SJCRH30 (cell line): ENCODE data around the gene SPCS2. TPM values are rescaled to one million over a fixed set of nuclear protein-coding genes. Genes with fewer than 3 reads are reported as not detected.
"Not testable (repeated sequence)": the region's sequence is repeated elsewhere in the genome, so short reads cannot be mapped to it uniquely, and the experiment has no call there.

Experiments
- DNase-seq, 2 experiments: peaks; one replicate each; pipeline ENCODE4 v3.0.0-alpha.2; 2015 to 2020
- H3K27ac ChIP-seq: fragments of 250-450 bp; sonication (Bioruptor Pico); 2 replicates; pipeline ENCODE4 v1.5.1; 2020; ENCODE audit warnings: mild to moderate bottlenecking, moderate library complexity
- H3K27me3 ChIP-seq: fragments of 250-450 bp; sonication (Bioruptor Pico); 2 replicates; pipeline ENCODE4 v1.5.1; 2020; ENCODE audit warnings: mild to moderate bottlenecking, moderate library complexity
- H3K36me3 ChIP-seq: fragments of 250-450 bp; sonication (Bioruptor Pico); 2 replicates; pipeline ENCODE4 v1.5.1; 2020; ENCODE audit warnings: mild to moderate bottlenecking, moderate library complexity
- H3K4me1 ChIP-seq: fragments of 250-450 bp; sonication (Bioruptor Pico); 2 replicates; pipeline ENCODE4 v1.5.1; 2020; ENCODE audit warnings: mild to moderate bottlenecking, moderate library complexity
- H3K4me3 ChIP-seq: fragments of 250-450 bp; sonication (Bioruptor Pico); 2 replicates; pipeline ENCODE4 v1.5.1; 2020; ENCODE audit warnings: mild to moderate bottlenecking, moderate library complexity
- H3K9me3 ChIP-seq: fragments of 250-450 bp; sonication (Bioruptor Pico); replicated peaks from 2 replicates; pipeline ENCODE4 v1.5.1; 2020; ENCODE audit warnings: mild to moderate bottlenecking, moderate library complexity
- total RNA-seq: library from RNA; depleted of rRNA; stranded (reverse); fragments of >200 nt; shearing (Covaris generic); gene quantifications from 2 replicates; pipeline ENCODE4 v1.2.3, GENCODE V29; 2014

SPCS2 gene
- total RNA-seq, 1 experiment from 2014 or later, result 61.3 TPM

DNA sequence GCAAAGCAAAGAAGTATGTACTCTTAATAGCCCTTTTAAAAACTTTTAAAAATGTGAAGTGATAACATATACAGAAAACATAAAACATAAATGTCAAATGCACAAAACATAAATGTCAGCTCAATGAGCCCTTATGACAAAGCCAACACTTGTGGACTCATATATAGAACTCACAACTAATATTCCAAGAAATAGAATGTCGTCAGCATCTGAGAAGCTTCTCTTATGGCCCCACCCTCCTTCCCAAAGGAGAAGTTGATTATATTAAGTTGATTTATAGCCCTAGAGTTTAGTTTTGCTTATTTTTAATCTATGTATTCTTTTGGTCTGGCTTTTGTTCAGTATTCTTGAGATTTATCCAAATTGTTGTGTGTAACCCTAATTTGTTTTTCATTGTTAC lies 53.5 kb downstream of the SPCS2 start:
- Histone ChIP-seq H3K36me3 (peaks cover 4% of the 10 kb centered on the region; the same call in 1 of the 2 replicates), H3K27me3 (no peaks in the 10 kb centered on the region), H3K27ac (no peak overlapping the region), H3K4me3 (no peak overlapping the region), H3K4me1 (no peaks in the 10 kb centered on the region), H3K9me3 (no peaks in the 10 kb centered on the region)
- no peak for DNase-seq

DNA sequence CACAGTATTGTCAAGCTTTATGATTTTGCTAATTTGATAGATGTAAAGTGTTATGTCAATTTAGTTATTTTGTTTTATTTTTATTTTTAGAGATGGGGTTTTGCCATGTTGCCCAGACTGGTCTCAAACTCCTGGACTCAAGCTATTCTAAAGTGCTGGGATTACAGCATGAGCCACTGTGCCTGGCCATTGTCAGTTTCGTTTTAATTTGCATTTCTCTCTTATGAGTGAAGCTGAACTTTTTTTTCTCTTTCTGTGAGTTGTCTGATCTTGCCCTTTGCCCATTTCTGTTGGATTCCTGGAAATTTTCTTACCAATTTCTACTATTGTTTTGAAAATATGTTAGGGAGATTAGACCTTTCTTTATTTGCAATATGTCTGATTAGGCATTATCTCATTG lies 55.1 kb downstream of the SPCS2 start:
- DNase-seq, result no peak
- H3K27me3 ChIP-seq, result no peaks in the 10 kb centered on the region
- peaks cover 4% of the 10 kb centered on the region; the same call in 1 of the 2 replicates for H3K36me3 ChIP-seq
- no peaks in the 10 kb centered on the region for H3K4me1 ChIP-seq
- H3K9me3 ChIP-seq, result no peaks in the 10 kb centered on the region
- no peak overlapping the region for H3K4me3 ChIP-seq
- H3K27ac ChIP-seq, result no peak overlapping the region

DNA sequence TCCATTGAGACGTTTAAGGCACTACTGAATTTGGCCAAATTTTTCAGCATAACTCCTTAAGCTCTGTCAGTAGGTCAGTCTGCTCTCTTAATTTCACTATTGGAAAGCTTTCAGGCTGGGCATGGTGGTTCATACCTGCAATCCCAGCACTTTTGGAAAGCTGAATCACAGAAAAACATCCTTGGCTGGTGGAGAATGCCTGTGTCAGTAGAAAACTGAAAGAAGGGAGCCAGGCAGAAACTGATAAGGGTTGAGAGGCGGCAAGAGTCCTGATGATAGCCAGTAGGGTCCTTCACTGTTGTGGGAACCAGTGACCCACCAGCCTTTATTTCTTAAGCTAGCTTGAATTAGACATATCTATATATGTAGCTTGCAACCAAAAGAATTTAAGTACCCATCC lies 62.3 kb downstream of the SPCS2 start:
- no peaks in the 10 kb centered on the region for H3K27me3 ChIP-seq
- no peak overlapping the region for H3K4me3 ChIP-seq
- peaks cover under 1% of the 10 kb centered on the region; the same call in 1 of the 2 replicates for H3K36me3 ChIP-seq
- H3K4me1 ChIP-seq, result no peaks in the 10 kb centered on the region
- H3K27ac ChIP-seq, result no peak overlapping the region
- DNase-seq, result no peak
- no peaks in the 10 kb centered on the region for H3K9me3 ChIP-seq

DNA sequence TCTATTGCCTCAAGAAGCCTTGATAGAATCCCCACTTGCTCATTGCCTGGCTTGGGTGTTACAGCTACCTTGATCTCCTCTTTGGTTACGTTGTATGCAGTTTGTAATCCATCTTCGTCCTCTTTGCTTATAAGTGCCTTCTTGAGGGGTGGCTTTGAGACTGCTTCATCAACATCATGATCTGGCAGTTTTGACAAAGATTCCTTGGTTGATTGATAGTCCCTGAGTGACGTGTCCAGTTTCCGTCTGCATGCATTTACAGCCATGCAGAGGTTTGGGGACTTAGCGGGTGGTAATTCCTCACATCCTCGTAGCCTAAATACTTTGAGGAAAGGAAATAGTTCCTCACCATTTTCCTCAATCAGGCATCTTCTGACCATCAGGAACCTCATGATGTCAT lies 62.8 kb downstream of the SPCS2 start:
- no peaks in the 10 kb centered on the region for H3K9me3 ChIP-seq
- no peaks in the 10 kb centered on the region for H3K27me3 ChIP-seq
- no peak for DNase-seq
- H3K27ac ChIP-seq, result no peak overlapping the region
- no peaks in the 10 kb centered on the region; the same call in 1 of the 2 replicates for H3K36me3 ChIP-seq
- H3K4me3 ChIP-seq, result no peak overlapping the region
- no peaks in the 10 kb centered on the region for H3K4me1 ChIP-seq

DNA sequence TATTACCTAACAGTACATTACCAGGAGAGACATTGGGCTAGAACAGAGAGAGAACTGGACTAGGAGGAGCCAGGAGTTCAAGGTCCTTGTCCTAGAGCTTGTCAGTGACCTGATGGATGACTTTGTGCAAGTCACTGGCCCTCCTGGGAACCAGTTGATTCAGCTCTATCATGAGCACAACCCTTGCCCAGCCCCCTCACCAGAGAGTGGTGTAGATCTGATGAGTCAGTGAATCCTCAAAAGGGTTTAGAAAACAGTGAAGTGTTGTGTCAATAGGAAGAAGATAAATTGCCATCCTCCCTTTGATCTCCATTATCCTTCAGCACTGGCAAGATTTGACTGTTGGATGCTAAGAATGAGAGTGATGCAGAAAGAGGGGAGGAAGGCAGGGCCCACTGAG lies 64.0 kb downstream of the SPCS2 start:
- Histone ChIP-seq H3K4me3 (no peak overlapping the region), H3K4me1 (no peaks in the 10 kb centered on the region), H3K27me3 (no peaks in the 10 kb centered on the region), H3K27ac (no peak overlapping the region), H3K36me3 (no peaks in the 10 kb centered on the region), H3K9me3 (no peaks in the 10 kb centered on the region)
- no peak for DNase-seq

DNA sequence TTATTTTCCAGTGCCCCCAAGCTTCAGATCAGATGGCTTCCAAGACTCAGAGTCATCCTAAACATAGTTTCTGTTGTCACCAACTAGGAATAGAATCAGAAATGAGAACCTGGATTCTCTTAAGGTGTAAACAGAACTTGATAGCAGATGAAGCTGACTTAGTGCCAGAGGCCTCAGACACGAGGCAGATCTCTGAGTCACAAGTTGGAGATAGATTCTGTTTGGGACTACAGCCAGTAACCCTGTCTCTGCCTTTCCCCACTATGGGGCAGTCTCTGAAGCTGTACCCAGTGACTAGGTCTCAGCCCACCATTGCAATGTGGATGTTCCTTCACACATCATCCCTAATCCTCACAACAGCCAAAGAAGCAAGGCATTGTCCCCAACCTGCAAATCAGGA lies 65.1 kb downstream of the SPCS2 start:
- Histone ChIP-seq H3K36me3 (no peaks in the 10 kb centered on the region), H3K9me3 (no peaks in the 10 kb centered on the region), H3K4me1 (no peaks in the 10 kb centered on the region), H3K27me3 (no peaks in the 10 kb centered on the region), H3K4me3 (no peak overlapping the region), H3K27ac (no peak overlapping the region)
- DNase-seq, result no peak

DNA sequence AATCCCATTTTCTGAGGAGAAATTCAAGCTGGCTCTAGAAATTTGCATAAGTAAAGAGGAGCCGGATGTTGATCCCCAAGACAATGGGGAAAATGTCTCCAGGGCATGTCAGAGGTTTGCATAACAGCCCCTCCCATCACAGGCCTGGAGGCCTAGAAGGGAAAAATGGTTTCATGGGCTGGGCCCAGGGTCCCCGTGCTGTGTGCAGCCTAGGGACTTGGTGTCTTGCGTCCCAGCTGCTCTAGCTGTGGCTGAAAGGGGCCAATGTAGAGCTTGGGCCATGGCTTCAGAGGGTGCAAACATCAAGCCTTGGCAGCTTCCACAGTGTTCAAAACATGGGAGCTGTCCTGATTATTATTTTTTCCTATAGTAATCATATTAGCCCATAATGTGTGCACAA lies 70.1 kb downstream of the SPCS2 start:
- not testable (repeated sequence) for H3K4me3 ChIP-seq, H3K9me3 ChIP-seq, H3K36me3 ChIP-seq, DNase-seq, H3K27ac ChIP-seq, H3K27me3 ChIP-seq, H3K4me1 ChIP-seq

DNA sequence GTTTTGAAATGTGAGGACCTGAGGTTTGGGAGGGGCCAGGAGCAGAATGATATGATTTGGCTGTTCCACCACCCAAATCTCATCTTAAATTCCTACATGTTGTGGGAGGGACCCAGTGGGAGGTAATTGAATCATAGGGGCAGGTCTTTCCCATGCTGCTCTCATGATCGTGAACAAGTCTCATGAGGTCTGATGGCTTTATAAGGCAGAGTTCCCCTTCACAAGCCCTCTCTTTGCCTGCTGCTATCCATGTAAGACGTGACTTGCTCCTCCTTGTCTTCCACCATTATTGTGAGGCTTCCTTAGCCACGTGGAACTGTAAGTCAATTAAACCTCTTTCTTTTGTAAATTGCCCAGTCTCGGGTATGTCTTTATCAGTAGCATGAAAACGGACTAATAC lies 71.3 kb downstream of the SPCS2 start:
- not testable (repeated sequence) for H3K4me1 ChIP-seq

DNA sequence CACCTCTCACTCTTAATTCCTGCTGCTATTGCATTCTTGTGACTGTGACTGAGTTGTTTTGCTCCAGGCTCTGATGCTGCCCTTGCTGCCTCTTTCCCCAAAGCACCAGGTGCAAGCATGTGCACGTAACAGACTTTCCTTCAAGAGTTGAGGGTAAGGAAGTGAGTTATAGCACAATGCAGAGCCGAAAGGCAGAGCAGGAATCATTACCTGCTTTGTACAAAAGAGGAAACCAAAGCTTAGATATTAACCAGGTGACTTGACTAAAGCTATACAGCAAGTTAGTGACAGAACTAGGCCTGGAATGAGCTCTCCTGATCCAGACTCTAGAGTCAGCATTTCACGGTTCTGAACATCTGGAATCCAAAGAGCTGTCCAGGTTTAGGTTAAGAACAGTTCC lies 73.2 kb downstream of the SPCS2 start:
- Histone ChIP-seq H3K36me3 (no peaks in the 10 kb centered on the region), H3K9me3 (no peaks in the 10 kb centered on the region), H3K4me1 (no peaks in the 10 kb centered on the region), H3K4me3 (no peak overlapping the region), H3K27ac (no peak overlapping the region), H3K27me3 (no peaks in the 10 kb centered on the region)
- DNase-seq, result no peak

More for the DNA sequence above, 71.3 kb downstream of the SPCS2 start:
- H3K9me3 ChIP-seq, H3K27me3 ChIP-seq, DNase-seq, H3K36me3 ChIP-seq, H3K27ac ChIP-seq, H3K4me3 ChIP-seq: not testable (repeated sequence)

DNA sequence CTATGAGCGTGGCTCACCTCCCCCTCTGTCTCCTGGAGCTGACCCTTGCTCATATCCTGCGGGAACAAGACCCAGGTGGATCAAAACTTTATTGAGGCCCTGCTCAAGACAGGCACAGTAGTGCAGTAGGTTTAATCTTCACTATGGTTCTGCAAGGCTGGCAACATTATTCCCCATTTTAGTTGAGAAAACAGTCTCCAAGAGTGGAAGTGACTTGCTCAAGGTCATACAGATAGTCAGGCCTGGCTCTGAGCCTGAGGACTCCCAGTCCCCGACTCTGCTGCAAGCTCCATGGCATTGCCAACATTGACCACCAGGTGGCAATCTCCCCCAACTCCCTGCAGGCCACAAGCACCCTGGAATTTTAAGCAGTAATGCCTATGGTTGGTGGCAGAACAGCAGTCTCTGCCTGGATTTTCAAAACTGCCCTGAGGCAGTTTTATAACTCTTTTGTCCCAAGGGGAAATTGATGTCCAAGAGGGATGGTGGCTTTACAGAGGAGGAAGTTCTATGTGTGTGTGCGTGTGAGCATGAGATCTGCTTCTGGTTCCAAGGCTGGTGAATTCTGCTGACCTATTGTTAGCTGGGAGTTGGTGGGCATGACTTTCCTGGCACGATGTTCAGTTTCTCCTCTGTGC lies 73.8 kb downstream of the SPCS2 start:
- no peaks in the 10 kb centered on the region for H3K4me1 ChIP-seq
- peak; percentile 75 to 87 for DNase-seq
- H3K36me3 ChIP-seq, result no peaks in the 10 kb centered on the region
- H3K9me3 ChIP-seq, result no peaks in the 10 kb centered on the region
- no peaks in the 10 kb centered on the region for H3K27me3 ChIP-seq
- H3K27ac ChIP-seq, result no peak overlapping the region
- no peak overlapping the region for H3K4me3 ChIP-seq

DNA sequence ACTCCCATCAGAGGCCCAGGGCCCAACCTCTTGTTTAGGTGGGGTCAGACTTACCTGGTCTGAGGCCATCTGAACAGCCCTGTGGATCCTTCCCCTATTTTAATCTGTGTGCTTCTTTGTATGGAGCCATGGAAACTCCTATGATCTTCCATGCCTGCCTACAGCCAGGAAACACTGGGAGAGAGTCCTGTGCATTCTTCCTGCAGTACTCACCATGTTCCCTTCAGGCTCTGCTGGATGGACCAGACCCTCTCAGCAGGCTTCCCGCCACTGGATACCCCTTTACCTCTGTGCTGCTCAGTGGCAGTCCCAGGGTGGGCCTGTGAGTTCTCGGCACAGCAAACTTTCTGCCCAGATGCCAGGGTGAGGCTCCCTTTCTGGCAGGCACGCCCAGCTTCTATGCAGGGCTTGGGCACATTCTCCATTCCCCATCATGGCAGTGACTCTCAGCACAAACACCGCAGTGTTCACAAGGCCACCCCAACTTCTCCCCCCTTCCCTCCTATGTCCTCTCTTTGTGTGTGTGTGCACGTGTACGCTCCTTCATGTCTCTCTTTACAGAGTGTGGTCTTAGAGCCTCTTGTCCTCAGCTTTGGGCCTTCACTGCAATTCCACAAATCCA lies 74.5 kb downstream of the SPCS2 start:
- no peak overlapping the region for H3K27ac ChIP-seq
- DNase-seq, result no peak
- H3K4me1 ChIP-seq, result no peaks in the 10 kb centered on the region
- no peak overlapping the region for H3K4me3 ChIP-seq
- H3K36me3 ChIP-seq, result no peaks in the 10 kb centered on the region
- H3K27me3 ChIP-seq, result no peaks in the 10 kb centered on the region
- H3K9me3 ChIP-seq, result no peaks in the 10 kb centered on the region

DNA sequence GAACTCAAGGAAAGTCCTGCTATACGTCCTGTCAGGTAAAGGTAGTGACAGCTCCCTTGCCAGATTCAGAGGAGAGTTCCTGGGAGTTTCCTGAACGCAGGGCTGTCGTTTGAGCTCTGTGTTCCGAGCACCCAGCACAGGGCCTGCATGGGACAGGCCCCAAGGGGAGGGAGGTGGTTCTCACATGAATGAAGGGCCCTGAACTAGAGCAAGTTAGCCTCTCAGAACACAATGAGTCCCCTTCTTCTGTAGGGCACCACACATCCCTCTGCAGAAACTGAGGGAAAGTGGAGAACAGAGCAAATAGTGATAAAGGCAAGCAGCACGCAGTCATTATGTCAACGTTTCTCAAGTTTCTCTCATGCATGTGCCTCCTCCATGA lies 75.0 kb downstream of the SPCS2 start:
- no peaks in the 10 kb centered on the region for H3K4me1 ChIP-seq
- H3K27me3 ChIP-seq, result no peaks in the 10 kb centered on the region
- no peak overlapping the region for H3K27ac ChIP-seq
- no peaks in the 10 kb centered on the region for H3K36me3 ChIP-seq
- no peaks in the 10 kb centered on the region for H3K9me3 ChIP-seq
- H3K4me3 ChIP-seq, result no peak overlapping the region
- no peak for DNase-seq

DNA sequence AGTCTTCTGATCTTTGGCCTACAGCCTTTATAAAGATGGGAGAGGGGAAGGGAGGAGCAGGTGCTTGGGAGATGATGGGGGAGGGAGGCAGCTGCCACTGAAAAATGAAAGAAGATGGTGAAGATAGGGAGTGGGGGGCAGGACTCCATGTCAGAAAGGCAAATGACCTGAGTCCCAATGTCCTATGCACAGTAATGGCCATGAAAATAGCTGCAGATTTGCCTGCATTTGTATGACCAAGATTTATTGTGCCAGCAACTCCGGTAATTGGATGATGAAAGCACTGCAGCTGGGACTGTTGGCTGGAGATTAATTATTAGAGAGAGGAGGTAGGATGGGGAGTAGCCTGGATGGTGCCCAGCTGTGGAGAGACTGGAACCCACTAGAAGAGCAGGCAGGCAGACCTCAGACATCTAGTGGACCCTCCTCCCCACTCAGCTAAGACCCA lies 75.7 kb downstream of the SPCS2 start:
- Histone ChIP-seq H3K9me3 (no peaks in the 10 kb centered on the region), H3K27ac (no peak overlapping the region), H3K4me1 (no peaks in the 10 kb centered on the region), H3K27me3 (no peaks in the 10 kb centered on the region), H3K36me3 (no peaks in the 10 kb centered on the region), H3K4me3 (no peak overlapping the region)
- no peak for DNase-seq

DNA sequence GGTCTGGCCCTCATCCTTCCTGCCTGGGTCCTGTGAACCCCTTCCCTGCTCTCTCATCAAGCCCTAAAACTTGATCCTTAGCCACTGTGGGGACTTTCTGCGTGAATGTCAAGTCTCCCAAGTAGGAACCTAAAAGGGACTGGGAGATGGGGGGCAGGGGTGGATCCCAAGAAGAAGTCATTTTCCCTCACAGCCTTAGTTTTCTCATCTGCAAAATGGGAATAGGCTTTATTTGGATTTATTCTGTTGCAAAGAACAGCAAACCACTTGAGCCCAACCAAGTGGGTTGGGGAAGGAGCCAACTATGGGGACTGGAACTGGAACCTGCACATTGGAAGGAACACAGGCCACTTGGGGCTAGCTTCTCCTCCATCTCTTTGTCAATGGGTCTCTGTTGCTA lies 76.5 kb downstream of the SPCS2 start:
- Histone ChIP-seq H3K27me3 (no peaks in the 10 kb centered on the region), H3K9me3 (no peaks in the 10 kb centered on the region), H3K4me1 (no peaks in the 10 kb centered on the region), H3K36me3 (no peaks in the 10 kb centered on the region), H3K27ac (no peak overlapping the region), H3K4me3 (no peak overlapping the region)
- DNase-seq, result no peak

DNA sequence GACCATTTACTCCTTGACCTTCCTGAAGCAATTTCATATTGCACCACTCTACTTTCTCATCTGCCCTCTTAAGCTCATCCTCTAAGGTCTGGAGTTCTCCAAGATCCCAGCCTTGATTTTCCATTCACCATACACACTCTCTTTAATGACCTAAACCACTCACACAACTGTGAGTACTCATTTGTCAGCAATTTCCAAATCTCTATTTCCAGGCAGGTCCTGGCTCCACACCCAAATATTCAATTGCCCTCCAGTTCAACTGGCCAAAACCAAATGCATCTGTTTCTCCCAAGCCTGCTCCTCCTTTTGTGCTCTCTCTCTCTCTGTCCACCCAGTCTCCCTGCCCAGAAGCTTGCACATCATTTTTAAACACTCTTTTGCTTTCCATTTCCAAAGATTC lies 79.3 kb downstream of the SPCS2 start:
- H3K27me3 ChIP-seq, result no peaks in the 10 kb centered on the region
- no peak overlapping the region for H3K27ac ChIP-seq
- no peak for DNase-seq

More for the DNA sequence above, 79.3 kb downstream of the SPCS2 start:
- Histone ChIP-seq H3K36me3 (no peaks in the 10 kb centered on the region), H3K4me3 (no peak overlapping the region), H3K9me3 (no peaks in the 10 kb centered on the region), H3K4me1 (no peaks in the 10 kb centered on the region)
